ENCODE results near the gene BICRA. TPM values are rescaled to one million over a fixed set of nuclear protein-coding genes. Genes with fewer than 3 reads are reported as not detected.

The BICRA gene
- total RNA-seq, 1 experiment from 2014 or later, result 13.1 TPM

DNA sequence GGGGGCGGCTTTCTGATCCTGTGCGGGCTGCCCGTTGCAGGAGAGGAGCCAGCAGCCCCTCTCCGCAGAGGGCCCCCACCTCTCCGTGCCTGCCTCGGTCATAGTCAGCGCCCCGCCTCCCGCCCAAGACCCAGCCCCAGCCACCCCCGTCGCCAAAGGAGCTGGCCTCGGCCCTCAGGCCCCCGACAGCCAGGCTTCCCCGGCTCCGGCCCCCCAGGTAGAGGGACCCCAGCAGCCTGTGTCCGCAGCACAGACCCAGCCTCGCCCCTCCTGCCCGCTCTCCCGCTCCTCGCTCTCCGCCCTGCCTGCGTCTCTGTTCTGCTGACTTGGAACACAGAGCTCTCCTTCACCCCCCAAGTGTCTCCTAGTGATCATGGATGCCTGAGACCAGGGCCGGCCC, 73.0 kb downstream of the BICRA start:
- Mint-ChIP-seq H3K4me3 (ENCODE audit: unreplicated experiment) (no peak overlapping the region), H3K4me1 (ENCODE audit: insufficient read depth, unreplicated experiment) (no peaks in the 10 kb centered on the region), H3K9me3 (ENCODE audit: unreplicated experiment) (no peaks in the 10 kb centered on the region), H3K27me3 (ENCODE audit: insufficient read depth, unreplicated experiment) (no peaks in the 10 kb centered on the region), H3K27ac (ENCODE audit: low read depth, unreplicated experiment) (peak overlapping the region; percentile 61), H3K36me3 (ENCODE audit: insufficient read depth, unreplicated experiment) (peaks cover 57% of the 10 kb centered on the region)
- no peak for DNase-seq (ENCODE audit: unreplicated experiment)
- no TSS peak for BruUV-seq (replicated peaks)
- ChIA-PET POLR2A (interaction anchor here (1.0 to 1.9 kb wide), 2 partner anchors 8 to 14 kb away, joined by 3 to 7 read pairs; no protein-coding TSS in a partner anchor), CTCF (interaction anchor here (0.5 to 0.9 kb wide), 2 partner anchors 9 to 109 kb away, joined by 3 read pairs; no protein-coding TSS in a partner anchor)
- TF ChIP-seq, protein P1, sequence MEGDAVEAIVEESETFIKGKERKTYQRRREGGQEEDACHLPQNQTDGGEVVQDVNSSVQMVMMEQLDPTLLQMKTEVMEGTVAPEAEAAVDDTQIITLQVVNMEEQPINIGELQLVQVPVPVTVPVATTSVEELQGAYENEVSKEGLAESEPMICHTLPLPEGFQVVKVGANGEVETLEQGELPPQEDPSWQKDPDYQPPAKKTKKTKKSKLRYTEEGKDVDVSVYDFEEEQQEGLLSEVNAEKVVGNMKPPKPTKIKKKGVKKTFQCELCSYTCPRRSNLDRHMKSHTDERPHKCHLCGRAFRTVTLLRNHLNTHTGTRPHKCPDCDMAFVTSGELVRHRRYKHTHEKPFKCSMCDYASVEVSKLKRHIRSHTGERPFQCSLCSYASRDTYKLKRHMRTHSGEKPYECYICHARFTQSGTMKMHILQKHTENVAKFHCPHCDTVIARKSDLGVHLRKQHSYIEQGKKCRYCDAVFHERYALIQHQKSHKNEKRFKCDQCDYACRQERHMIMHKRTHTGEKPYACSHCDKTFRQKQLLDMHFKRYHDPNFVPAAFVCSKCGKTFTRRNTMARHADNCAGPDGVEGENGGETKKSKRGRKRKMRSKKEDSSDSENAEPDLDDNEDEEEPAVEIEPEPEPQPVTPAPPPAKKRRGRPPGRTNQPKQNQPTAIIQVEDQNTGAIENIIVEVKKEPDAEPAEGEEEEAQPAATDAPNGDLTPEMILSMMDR (IDR thresholded peaks at IDR 0.05; ENCODE audit: unreplicated experiment), result no peak
- intact Hi-C loops (cut with micrococcal nuclease), result no loop called here

DNA sequence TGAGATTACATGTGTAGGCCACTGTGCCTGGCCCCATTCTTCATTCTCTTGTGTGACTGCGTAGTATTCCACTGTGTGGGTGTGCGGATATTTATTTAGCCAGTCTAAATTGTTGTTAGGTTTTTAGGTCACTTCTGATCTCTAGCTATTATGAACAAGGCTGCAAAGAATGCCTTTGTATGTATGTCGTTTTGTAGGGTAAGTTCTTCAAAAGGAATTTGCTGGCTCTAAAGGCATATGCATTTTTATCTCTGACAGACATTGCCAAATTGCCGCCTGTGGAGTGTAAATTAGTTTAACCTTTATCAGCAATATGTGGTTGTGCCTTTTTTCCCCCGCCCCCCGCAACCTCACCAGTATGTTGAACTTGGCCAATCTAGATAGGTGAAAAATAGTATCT, 74.0 kb downstream of the BICRA start:
- H3K4me3 Mint-ChIP-seq (ENCODE audit: unreplicated experiment), result no peak overlapping the region
- TF ChIP-seq, protein P1 (IDR thresholded peaks at IDR 0.05; ENCODE audit: unreplicated experiment), result no peak
- no peak overlapping the region for H3K27ac Mint-ChIP-seq (ENCODE audit: low read depth, unreplicated experiment)
- H3K9me3 Mint-ChIP-seq (ENCODE audit: unreplicated experiment), result no peaks in the 10 kb centered on the region
- no TSS peak for BruUV-seq (replicated peaks)
- POLR2A ChIA-PET, result interaction anchor here (1.9 kb wide), 1 partner anchor 15 kb away, joined by 7 read pairs; no protein-coding TSS in a partner anchor
- no peak for DNase-seq (ENCODE audit: unreplicated experiment)
- CTCF ChIA-PET, result interaction anchor here (0.7 kb wide), 1 partner anchor 43 kb away, joined by 4 read pairs; no protein-coding TSS in a partner anchor
- no peaks in the 10 kb centered on the region for H3K27me3 Mint-ChIP-seq (ENCODE audit: insufficient read depth, unreplicated experiment)
- H3K36me3 Mint-ChIP-seq (ENCODE audit: insufficient read depth, unreplicated experiment), result peaks cover 59% of the 10 kb centered on the region
- H3K4me1 Mint-ChIP-seq (ENCODE audit: insufficient read depth, unreplicated experiment), result no peaks in the 10 kb centered on the region
- intact Hi-C loops (cut with micrococcal nuclease), result no loop called here

DNA sequence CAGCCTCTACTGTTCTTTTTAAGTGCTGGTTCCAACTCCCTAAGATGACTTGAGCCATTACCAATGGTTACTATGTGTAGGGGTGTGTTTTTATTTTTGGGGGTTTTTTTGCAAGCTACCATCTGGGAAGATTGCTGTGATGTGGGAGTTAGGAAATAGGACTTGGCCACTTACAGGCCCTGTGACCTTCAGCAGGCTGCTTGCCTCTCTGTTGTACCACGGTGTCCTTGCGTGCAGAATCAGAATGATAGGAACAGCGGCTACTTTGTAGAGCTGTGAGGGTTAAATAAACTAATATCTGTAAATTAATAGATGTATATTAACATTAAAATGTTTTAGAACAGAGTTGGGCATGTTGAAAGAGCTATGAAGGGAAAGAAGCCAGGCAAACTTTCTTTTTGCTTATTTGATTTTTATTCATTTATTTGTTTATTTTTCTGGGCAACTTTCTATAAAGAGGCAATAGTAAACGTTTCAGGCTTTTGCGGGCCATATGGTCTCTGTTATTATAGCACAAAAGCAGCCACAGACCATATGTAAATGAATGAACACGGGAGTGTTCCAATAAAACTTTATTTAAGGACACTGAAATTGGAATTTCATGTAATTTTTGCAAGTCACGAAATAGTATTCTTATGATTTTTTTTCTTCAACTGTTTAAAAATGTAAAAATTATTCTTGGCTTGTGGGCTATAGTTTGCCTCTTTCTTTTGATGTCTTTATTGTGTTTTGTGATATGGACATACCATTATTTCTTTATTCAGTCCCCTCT, 77.9 kb downstream of the BICRA start:
- no peaks in the 10 kb centered on the region for H3K9me3 Mint-ChIP-seq (ENCODE audit: unreplicated experiment)
- H3K36me3 Mint-ChIP-seq (ENCODE audit: insufficient read depth, unreplicated experiment), result peaks cover 44% of the 10 kb centered on the region
- DNase-seq (ENCODE audit: unreplicated experiment), result no peak
- no peaks in the 10 kb centered on the region for H3K4me1 Mint-ChIP-seq (ENCODE audit: insufficient read depth, unreplicated experiment)
- H3K27me3 Mint-ChIP-seq (ENCODE audit: insufficient read depth, unreplicated experiment), result no peaks in the 10 kb centered on the region
- ChIA-PET POLR2A (interaction anchor here (1.1 to 1.2 kb wide), 2 partner anchors 9 to 11 kb away, joined by 4 read pairs; no protein-coding TSS in a partner anchor), CTCF (interaction anchor here (0.5 to 2.3 kb wide), 4 partner anchors 10 to 251 kb away, joined by 3 to 14 read pairs (median 4); no protein-coding TSS in a partner anchor)
- no peak overlapping the region for H3K4me3 Mint-ChIP-seq (ENCODE audit: unreplicated experiment)
- peak overlapping the region; percentile 35 for H3K27ac Mint-ChIP-seq (ENCODE audit: low read depth, unreplicated experiment)
- BruUV-seq (replicated peaks), result no TSS peak
- TF ChIP-seq, protein P1 (IDR thresholded peaks at IDR 0.05; ENCODE audit: unreplicated experiment), result no peak
- intact Hi-C loops (cut with micrococcal nuclease), result no loop called here

DNA sequence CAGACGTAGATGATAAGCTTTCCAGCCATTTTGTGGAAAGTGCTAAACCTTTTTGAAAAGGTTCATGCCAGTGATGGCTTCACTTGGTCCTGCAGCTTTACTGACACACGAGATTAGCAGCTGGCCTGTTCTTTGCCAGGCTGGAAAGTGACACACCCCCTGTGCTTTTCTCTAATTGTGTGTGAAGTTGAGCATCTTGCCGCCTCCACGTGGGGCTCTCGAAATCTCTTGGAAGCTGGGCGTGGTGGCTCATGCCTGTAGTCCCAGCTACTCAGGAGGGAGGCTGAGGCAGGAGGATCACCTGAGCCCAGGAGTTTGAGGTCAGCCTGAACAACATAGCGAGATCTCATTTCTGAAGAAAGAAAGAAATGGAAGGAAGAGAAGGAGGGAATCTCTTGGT, 79.0 kb downstream of the BICRA start:
- POLR2A ChIA-PET, result interaction anchor here (0.6 to 0.7 kb wide), 3 partner anchors 48 to 180 kb away, joined by 4 to 5 read pairs (median 4); no protein-coding TSS in a partner anchor
- no peak overlapping the region for H3K4me3 Mint-ChIP-seq (ENCODE audit: unreplicated experiment)
- H3K27ac Mint-ChIP-seq (ENCODE audit: low read depth, unreplicated experiment), result no peak overlapping the region

More for the DNA sequence above, 79.0 kb downstream of the BICRA start:
- DNase-seq (ENCODE audit: unreplicated experiment), result no peak
- intact Hi-C loops (cut with micrococcal nuclease), result no loop called here
- no peaks in the 10 kb centered on the region for H3K9me3 Mint-ChIP-seq (ENCODE audit: unreplicated experiment)
- TF ChIP-seq, protein P1 (IDR thresholded peaks at IDR 0.05; ENCODE audit: unreplicated experiment), result no peak
- no peaks in the 10 kb centered on the region for H3K27me3 Mint-ChIP-seq (ENCODE audit: insufficient read depth, unreplicated experiment)
- CTCF ChIA-PET, result interaction anchor here (0.6 to 2.3 kb wide), 8 partner anchors 12 to 1805 kb away, joined by 3 to 14 read pairs (median 4); no protein-coding TSS in a partner anchor
- no peaks in the 10 kb centered on the region for H3K4me1 Mint-ChIP-seq (ENCODE audit: insufficient read depth, unreplicated experiment)
- peaks cover 42% of the 10 kb centered on the region for H3K36me3 Mint-ChIP-seq (ENCODE audit: insufficient read depth, unreplicated experiment)
- no TSS peak for BruUV-seq (replicated peaks)

Measured in MCF 10A (cell line).